ENCODE measurements around the gene MSANTD2.

The MSANTD2 gene

DNA sequence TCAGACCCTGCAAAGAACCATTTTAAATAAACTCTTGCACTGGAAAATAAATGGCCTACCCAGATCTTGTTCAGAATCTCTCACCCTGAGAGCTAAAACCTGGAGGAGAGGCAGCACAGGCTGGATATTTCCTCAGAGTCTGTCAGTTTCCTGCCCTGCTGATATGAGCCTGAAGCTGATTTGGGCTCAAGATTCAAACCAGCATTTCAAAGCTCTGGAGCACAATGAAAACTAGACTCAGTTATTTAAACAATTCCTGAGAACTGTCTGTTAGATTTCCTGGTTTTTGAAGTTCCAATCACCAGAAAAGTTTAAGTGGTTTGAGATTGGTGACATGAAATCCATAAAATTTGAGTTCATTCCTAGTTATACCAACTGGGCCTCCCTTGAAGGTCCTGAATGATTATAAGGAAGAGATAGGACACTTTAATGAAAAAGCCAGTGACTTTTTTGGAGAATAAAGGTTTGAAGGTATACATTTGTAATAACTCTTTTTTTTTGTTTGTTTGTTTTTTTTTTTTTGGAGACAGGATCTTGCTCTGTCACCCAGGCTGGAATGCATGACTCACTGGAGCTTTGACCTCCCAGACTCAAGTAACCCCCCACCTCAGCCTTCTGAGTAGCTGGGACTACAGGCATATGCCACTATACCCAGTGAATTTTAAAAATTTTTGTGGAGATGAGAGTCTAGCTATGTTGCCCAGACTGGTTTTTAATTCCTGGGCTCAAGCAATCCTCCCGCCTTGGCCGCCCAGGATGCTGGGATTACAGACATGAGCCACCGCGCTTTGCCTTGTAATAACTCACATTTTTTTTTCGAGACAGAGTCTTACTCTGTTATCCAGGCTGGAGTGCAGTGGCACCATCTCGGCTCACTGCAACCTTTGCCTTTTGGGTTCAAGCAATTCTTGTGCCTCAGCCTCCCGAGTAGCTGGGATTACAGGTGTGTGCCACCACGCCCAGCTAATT, 30.1 kb downstream of the MSANTD2 start:
- DNase-seq: no peak

DNA sequence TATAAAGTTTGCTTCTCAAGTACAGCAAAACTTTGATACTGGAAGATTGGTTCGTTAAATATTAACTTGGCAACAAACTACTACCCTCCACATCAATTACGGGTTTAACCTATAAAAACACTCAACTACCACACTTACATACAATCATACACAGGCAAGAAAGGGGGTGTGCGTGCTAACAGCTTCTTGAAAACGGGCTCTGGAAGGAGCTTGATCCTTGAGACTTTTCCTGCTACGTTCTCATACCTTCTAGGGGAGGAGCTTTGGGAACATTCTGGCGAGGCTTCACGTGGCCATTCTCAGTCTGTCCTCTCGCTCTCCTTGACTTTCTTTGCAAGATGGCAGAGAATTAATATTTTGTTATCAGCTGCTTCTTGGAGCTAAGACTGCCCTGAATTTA, 31.3 kb downstream of the MSANTD2 start:
- no peak for DNase-seq

DNA sequence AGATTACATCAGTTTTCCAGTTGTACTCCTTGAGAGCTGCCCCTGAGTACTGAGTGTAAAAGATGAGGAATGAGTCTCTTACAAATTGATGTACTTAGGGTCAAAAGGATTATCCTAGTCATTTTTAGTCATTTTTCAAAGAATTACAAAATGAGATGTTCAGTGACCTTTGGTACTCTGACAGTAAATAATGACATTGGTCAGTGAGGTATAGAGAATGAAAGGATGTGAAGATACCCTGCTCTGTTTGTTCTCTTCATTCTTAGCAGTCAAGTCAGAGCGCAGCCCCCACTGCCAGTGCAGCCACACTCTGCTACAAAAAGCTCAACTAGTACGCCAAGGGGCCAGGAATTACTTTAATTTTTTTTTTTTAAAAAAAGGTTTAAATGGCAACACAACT, 34.0 kb downstream of the MSANTD2 start:
- DNase-seq: no peak

- DNase-seq: peak; percentile 88
Observed at GRCh38 chr11:124763156-124763947, 36.9 kb downstream of the MSANTD2 start.

GRCh38 chr11:124762624-124763155, 37.5 kb downstream of the MSANTD2 start:
- peak; percentile 75 for DNase-seq

DNA sequence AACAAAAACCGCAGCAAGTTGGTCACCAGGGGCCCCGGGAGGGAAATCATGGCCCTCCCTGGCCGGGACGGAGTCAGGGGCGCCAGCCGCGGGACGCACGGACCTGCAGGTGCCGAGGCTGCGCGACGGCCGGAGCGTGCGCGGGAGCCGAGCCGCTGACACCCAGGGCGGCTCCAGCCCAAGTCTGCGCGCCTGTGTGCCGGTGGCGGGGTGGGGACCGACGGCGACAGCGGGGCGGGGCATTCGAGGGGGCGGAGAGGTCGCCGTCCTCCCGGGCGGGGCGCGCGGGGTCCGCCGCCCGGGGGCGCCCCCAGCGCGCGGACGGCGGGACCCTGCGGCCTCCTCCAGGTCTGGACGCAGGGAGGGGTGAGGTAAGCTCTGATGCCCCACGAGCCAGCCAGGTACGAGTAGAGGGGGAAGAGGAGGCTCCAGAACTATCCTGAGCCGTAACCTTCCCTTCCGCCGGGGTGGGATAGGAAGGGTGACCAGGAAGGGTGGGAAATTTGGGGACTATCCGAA, 38.0 kb downstream of the MSANTD2 start, which contains the start of gene ESAM:
Gene ESAM, minus strand, starts transcription at position 186 of the 519 bp plus-strand sequence. Its CDS starts 136 bp downstream, at position 50.
- DNase-seq: peak; percentile 80

DNA sequence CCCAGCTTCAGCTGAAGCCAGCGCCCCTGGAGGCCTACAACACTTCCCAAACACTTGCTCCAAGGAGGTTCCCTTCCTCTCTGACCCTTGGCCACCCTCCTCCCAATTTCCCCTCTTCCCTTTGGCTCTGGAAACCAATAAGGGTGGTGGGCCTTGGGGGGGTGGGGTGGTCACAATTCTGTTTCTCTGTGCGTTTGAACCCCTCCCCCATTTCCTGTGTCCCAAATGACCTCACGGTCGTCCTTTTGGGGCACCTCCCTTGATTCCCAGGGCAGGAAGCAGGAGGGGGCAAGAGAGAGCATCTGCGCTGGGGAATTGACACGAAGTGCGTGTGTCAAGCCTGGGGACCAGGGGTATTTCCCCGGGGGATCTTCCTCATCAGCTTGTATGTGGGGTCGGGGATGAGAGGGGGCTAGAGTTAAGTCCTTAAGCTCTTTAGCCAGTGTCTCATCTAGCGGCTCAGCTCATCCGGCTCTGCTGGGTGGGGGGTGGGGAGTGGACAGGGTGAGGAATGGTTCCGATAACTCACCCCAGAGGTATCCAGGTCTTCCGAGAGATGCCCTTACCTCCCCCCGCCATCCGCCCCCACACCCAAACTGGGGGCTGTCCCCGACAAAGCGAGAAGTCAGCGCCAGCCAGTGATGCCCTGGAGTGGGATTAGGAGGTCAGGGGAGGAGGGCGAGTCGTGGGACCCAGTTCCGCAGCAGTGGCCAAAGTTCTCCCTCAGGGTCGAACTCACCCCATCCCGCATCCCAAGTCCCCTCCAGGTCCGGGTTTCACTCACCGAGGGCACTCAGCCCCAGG, 38.7 kb downstream of the MSANTD2 start:
- DNase-seq: no peak

DNA sequence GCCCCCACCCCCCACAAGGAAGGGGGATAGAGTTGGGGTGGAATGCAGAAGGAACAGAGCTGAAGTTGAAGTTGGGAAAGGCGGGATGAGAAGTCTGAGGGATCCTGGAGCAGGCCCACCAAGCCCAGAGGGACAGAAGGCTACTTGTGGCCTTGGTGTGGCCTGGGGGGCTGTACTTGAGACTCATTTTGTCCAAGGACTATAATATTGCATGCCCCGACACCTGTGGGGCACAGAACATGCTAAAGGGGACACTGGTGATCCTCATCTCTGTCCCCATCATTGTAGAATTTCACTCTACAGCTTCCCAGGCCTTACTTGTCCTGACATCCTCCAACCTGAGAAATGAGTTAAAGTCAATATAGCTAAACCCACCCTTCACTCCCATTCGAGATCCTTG, 39.4 kb downstream of the MSANTD2 start:
- DNase-seq: no peak

DNA sequence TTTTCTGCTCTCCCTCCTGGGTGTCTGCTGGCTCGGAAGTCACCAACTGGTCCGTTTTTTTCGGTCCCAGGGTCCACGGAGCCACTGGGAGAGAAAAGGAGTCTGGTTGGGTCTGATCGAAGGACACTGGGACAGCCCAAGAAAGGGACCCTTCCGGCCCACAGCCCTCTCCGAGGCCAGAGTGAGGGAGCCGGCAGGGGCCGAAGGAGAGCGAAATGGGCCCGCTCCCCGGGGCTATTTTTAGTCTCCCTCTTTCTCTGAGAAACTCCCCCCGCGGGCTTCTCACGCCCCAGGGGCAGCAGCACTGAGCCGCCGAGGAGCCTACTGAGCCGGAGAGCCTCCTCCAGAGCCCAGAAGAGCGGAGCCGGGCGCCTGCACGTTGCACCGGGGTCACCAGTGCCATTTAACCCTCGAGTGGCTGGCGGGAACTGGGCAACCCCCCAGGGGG, 40.0 kb downstream of the MSANTD2 start:
- DNase-seq: no peak

GRCh38 chr11:124759266-124760204, 40.7 kb downstream of the MSANTD2 start:
- no peak for DNase-seq

DNA sequence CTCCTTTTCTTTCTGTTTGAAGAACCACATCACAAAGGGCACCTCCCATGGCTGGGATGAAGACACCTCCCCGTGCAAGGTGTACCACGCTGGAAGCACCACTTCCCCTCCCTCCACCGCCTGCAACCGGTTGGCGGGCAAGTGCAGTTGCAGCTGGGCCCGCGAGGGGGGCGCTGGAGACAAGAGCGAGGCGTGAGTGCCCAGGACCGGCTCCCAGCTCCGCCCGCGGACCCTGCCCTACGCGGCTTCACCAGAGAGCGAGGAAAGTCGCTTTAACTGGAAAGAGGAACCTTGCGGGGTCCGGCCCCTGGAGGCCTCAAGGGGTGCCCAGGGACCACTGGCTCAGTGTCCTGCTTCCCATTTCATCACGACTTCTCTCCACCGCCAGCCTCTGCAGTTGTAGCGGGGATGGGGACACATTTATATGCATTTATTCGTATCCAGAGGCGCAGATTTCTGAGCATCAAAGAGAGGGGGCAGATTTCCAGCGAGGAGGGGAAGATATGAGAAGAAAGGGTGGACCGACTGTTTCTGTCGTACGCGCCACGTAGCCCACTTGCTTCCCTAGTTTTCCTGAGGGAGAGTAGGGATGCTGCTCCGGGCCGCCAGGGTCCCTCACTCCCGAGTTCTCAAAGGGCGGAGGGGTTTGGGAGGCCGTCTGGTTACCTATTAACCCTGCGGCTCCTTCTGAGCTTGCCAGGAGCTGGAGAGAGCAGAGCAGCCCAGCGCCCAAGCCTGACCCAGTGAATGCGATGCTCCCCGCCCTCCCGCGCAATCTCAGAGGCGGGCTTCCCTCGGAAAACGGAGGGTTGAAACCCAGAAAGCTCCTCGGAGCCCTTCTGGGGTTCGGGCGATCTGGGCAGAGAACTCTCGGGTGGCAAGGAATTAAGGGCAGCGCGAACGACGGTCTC, 41.6 kb downstream of the MSANTD2 start:
- DNase-seq: peak; percentile 94

DNA sequence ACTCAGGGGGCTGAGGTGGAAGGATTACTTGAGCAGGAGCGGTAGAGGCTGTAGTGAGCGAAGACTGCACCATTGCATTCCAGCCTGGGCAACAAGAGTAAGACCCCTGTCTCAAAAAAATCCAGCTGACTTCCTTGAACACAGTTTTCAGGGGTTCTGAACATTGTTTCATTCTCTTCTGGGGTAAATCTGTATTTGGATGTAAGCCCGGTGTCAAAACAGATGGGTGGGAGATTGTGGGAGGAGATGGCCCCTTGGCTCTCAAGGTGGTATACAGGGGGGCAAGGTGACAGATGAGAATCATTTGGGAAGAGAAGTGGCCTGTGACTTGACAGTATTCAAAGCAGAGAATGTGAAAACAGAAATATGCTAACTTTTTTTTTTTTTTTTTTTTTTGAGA, 42.9 kb downstream of the MSANTD2 start:
- no peak for DNase-seq

DNA sequence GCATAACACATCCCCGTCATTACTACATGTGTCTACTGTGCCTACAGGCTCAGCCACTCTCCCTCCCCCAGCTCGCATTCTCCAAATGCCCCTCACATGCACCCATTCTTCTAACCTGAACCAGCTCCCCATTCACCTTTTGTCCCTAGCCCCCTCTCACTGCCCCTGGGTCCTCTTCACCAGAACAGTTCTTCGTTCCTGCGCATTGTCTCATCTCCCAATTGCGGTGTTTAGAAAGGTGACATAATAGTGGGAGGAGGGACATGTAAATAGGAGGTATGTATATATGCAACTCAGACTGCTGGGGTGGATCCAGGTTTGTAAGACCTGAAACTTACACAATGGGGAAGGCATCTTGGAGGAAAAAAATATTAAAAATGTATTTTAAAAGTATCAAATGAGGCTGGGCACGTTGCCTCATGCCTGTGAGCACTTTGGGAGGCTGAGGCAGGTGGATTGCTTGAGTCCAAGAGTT, 43.4 kb downstream of the MSANTD2 start:
- no peak for DNase-seq

GRCh38 chr11:124756033-124756752, 44.0 kb downstream of the MSANTD2 start:
- DNase-seq: no peak

GRCh38 chr11:124754710-124755109, 45.5 kb downstream of the MSANTD2 start:
- no peak for DNase-seq

DNA sequence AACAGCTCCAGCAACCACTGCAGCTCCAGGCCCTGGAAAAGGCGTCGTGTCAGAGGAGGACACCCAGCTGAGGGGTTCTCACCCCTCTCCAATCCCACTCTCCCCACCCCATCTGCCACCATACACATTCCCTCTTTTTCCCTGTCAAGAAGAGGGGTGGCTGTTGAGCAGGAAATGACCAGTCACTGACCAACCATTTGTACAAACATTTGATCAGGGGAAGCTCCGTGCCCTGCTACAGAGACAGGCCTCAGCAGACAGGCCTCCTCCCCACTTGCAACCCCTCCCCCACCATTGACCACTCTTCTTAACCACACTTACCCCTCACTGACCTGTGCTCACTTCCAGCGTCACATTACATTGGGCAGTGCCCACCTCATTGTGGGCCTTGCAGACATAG, 45.9 kb downstream of the MSANTD2 start:
- no peak for DNase-seq

GRCh38 chr11:124753624-124754023, 46.6 kb downstream of the MSANTD2 start:
- DNase-seq: no peak

DNA sequence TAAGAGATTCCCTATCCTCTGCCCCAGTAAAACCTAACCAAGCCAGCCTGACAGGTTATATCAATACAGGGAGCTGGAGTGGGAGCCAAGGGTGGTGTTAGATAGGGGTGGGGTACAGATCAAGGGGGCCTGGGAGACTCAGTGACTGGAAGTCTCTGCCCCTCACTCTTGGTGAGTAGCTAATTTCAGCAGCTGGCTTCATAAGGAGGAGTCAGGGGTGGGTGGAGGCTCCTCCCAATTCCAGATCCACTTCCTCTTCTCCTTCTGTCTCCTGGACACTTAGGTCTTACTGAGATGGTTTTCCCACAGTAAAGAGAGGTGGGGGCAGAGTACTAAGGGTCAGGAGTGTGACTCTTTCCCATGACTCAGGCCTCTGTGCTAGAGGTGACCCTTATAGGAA, 47.0 kb downstream of the MSANTD2 start:
- no peak for DNase-seq

- DNase-seq: no peak
Observed at GRCh38 chr11:124752471-124753102, 47.6 kb downstream of the MSANTD2 start.

All from NCI-H526 treated with DMSO at 0.1 percent for 48 hours (cell line).